ENCODE results near the gene HUNK.

DNA sequence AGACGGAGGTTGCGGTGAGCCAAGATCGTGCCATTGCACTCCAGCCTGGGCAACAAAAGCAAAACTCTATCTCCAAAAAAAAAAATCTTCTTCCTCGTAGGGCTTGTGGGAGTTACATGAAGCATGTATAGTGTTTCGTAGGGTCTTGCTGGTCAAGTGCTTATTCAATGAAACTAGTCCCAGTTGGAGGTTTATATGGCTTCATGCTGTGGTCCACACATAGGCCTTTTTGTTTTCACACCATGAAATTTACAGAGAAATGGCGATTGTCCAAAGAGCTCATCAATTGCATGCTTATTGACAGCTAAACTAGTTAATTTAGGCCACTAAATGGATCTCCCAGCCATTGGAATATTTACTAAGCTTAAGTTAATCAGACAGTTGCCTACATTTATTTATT, 29.6 kb downstream of the HUNK start:
- TF ChIP-seq TAF1 (IDR thresholded peaks at IDR 0.05; ENCODE audit: low read depth) (no peak), RAD21 (IDR thresholded peaks at IDR 0.05; ENCODE audit: low read depth) (no peak)
- TF ChIP-seq, protein P1, sequence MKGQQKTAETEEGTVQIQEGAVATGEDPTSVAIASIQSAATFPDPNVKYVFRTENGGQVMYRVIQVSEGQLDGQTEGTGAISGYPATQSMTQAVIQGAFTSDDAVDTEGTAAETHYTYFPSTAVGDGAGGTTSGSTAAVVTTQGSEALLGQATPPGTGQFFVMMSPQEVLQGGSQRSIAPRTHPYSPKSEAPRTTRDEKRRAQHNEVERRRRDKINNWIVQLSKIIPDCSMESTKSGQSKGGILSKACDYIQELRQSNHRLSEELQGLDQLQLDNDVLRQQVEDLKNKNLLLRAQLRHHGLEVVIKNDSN (IDR thresholded peaks at IDR 0.05): no peak
